ENCODE data around the gene ZFAND2B. TPM values are rescaled to one million over a fixed set of nuclear protein-coding genes. Genes with fewer than 3 reads are reported as not detected.

Gene ZFAND2B
- total RNA-seq, 1 experiment from 2014 or later: 40.5 TPM

- DNase-seq (ENCODE audit: low read depth): no peak
Measured at GRCh38 chr2:219220652-219221402, 14.2 kb downstream of the ZFAND2B start.

GRCh38 chr2:219221957-219222518 lies 15.5 kb downstream of the ZFAND2B start:
- no peak for DNase-seq (ENCODE audit: low read depth)

GRCh38 chr2:219223831-219224610 lies 17.4 kb downstream of the ZFAND2B start:
- no peak for DNase-seq (ENCODE audit: low read depth)

GRCh38 chr2:219225350-219225749 lies 18.8 kb downstream of the ZFAND2B start:
- no peak for DNase-seq (ENCODE audit: low read depth)

DNA sequence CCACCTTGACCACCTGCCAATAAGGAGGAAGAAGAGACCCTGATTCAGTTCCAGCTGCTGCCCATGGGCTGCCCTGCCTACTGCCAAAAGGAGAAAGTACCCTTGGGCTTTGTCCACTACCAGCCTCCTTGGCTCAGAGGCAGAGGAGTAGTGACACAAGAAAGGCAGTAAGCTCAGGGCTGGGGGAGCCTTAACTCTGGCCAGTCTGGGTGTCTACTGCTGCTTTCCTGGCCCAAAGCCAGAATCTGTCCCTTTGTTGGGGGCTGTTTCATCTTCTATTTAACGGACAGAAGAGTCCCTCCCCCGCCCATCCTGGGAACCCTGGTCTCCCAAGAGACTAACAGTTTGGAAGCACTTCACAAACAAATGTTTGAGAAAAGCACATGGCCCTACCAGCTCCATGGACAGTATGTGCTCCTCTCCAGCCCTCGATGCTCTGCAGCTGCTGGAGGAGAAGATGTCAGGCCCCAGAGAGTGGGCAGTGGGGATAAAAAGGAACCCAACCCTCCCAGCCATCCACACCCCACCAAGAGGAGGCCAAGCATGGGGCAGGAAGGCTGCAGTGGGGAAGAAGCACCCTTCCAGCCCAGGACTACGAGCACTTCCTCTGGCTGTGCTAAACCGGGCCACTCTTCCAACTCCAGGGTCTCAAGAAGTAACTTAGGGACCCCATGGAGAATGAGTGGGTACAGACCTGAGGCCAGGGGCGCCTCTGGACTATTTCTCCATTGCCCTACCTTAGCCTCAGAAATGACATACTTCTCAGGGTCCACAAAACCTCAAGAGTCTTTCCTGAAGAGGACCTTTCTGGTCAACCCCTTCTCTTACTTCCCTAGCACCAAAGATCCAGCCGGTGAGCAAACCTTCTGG lies 21.7 kb downstream of the ZFAND2B start:
- DNase-seq (ENCODE audit: low read depth): no peak

DNA sequence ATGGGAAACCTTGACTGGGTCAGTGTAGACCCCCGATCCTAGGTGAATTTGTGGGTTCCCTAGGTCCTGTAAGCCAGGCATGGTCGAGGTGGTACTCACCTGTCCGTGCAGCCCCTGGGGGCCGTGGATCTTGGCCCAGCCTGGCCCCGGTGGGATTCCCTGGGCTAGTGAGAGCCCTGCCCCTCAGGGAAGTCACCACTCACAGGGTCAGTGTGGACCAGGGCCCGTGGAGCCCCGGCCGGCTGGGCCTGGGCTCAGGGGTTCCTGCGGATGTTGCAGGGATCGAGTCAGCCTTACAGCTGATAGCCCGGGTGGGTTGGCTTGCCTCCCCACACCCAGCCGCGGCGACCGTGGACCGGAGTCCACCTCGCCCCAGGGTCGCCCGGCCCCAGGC lies 22.3 kb downstream of the ZFAND2B start:
- DNase-seq (ENCODE audit: low read depth): no peak

DNA sequence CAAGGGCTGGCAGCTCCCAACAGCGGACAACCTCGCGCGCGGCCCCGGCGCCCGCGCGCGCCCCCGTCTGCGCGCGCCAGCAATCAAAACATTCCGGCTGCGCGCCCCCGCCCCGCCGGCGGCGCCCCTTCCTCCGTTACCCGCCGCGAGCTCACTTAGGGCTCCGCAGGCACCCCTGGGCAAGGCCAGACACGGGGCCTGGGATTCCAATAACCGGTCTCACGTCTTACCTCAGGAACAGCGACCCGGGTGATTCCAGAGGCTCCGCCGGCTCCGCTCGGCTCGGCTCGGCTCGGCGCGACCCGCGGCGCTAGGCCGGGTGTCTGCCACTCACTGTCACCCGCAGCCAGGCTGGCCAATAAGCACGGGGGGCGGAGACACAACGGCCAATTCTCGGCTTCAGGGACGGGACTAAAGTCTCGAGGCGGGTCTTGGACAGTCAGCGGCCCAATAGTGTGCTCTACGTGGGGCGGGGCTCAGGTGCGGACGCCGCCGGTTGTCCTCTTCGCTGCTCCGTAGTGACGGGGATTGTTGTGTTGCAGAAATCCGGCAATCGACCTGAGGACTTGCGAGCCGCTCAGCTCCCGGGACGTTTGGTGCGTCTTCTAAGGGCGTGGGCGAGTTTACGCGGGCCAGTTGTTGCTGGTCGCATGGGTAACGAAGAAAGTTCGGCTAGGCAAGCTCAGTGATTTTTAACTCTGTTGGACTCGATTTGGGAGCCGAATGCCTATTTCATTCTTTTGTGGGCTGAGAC lies 22.9 kb downstream of the ZFAND2B start, which contains the start of the genes ANKZF1 and ATG9A:
Gene ANKZF1 (plus strand): TSS at position 502 of the 754 bp plus-strand sequence. CDS start 452 bp downstream, outside the sequence.
Gene ATG9A (minus strand): TSS at position 332 of the 754 bp plus-strand sequence. CDS start 1,612 bp downstream, outside the sequence.
- peak; percentile 99 for DNase-seq (ENCODE audit: low read depth)

GRCh38 chr2:219230059-219230540 lies 23.5 kb downstream of the ZFAND2B start:
- DNase-seq (ENCODE audit: low read depth): peak; percentile 81

DNA sequence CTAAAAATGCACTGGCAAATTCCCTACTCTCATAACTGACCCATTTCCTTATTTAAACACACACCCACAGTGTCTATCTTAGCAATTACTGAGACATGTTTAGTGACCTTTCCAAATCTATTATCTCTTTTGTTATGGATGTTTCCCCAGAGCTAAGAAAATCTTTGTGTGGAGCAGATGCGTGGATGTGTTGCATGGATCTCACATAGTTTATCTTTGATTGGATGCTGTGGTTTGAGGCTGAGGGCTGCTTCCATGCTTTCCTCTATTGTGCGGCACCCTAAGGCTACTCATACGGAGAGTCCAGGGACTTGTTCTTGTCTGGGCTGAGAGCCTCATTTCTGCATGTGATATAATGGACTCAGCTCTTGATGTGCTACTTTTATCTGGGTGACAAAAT lies 27.7 kb downstream of the ZFAND2B start:
- DNase-seq (ENCODE audit: low read depth): no peak

DNA sequence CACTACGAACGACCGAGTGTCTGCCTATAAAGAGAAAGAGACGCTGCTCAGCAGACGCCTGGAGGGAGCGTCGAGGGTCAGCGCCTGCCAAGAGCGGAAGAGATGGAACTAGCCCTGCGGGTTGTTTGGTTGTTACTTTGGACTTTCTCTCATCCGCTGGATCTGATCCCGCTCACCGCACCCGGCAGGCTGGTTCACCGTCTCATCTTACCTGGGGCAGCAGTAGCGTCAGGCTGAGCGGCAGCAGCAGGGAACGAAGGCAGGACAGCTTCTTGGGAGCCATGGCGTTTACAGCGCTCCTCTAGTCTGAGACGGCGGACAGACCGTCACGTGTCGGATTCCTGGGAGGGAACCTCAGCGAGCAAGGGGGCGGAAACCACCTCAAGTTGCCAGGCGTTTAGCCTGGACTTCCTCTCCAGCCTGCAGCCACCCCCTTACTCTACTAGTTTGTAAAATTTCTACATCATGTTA lies 36.7 kb downstream of the ZFAND2B start:
- no peak for DNase-seq (ENCODE audit: low read depth)

DNA sequence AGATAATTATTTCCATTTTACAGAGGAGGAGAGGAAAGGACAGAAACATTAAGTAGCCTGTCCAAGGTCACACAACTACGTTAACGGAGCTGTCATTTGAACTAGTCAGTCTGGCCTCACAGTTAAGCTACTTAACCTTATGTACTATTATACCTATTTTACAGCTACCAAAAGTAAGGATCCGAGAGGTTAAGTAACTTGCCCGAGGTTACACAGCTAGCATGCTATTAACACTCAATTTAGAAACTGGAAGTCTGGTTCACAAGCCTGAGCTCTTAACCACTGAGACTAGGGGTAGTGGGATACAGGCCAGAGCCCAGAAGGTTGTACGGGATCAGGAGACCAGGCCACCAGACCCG lies 38.2 kb downstream of the ZFAND2B start:
- DNase-seq (ENCODE audit: low read depth): no peak

DNA sequence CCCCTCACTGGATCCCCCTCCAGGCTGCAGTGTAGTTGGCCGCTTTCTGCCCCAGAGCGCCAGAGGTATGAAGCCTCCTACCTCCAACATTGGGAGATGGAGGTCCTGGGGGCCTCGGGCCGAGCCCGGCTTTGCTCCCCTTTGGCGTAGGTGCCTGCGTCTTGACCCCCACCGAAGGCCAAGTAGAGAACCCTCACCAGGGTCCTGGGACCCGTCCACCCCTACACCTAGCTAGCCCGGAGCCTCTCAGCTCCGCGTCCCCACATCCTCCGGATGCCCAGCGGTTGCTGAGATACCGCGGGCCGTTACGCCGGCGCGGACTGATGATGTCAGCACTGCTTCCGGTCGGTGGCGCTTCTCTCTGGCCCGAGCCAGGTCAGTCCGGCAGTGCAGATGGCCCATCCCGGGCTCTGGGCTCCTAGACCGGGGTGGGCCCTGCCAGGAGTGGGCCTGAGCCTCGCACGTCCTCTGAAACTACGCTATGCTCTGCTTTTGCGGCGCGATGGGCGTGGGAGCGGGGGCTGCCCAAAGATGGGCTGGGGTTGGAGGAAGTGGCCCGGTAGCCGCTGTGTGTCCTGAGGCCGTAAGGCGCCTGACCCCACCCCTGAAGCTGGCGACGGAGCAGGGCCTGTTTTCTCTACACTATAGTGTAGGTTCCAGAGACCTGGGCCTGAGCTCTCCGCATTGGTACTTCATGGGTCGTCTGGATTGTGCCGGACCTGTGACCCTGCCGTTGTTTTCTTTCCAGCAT lies 38.7 kb downstream of the ZFAND2B start, which contains the start of the genes GLB1L and STK16:
Gene GLB1L (minus strand): TSS at position 297 of the 751 bp plus-strand sequence. CDS start 1,871 bp downstream, outside the sequence.
Gene STK16 (plus strand): TSS at position 332 of the 751 bp plus-strand sequence. CDS start 521 bp downstream, outside the sequence.
- DNase-seq (ENCODE audit: low read depth): peak; percentile 90

- DNase-seq (ENCODE audit: low read depth): no peak
Measured at GRCh38 chr2:219245899-219246230, 39.3 kb downstream of the ZFAND2B start.

GRCh38 chr2:219246559-219246958 lies 40.0 kb downstream of the ZFAND2B start:
- DNase-seq (ENCODE audit: low read depth): no peak

- DNase-seq (ENCODE audit: low read depth): no peak
Measured at GRCh38 chr2:219247678-219248642, 41.4 kb downstream of the ZFAND2B start.

DNA sequence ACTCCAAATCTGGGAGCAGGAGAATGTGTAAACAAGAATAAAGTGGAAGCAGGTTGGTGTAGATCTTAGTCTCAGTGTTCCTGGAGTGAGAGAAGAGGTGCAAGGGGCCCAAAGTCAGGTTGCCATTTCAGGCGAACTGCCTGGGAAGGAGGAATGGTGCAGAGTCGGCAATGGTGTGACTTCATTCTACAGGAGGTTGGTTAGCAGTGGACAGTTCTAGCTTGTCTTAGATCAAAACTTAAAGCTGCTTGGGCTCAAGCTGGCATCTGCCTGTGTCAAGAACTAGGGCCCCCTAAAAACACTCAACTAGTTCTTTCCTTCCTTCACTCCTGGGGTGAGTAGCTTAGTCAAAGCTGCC lies 42.2 kb downstream of the ZFAND2B start:
- DNase-seq (ENCODE audit: low read depth): no peak

DNA sequence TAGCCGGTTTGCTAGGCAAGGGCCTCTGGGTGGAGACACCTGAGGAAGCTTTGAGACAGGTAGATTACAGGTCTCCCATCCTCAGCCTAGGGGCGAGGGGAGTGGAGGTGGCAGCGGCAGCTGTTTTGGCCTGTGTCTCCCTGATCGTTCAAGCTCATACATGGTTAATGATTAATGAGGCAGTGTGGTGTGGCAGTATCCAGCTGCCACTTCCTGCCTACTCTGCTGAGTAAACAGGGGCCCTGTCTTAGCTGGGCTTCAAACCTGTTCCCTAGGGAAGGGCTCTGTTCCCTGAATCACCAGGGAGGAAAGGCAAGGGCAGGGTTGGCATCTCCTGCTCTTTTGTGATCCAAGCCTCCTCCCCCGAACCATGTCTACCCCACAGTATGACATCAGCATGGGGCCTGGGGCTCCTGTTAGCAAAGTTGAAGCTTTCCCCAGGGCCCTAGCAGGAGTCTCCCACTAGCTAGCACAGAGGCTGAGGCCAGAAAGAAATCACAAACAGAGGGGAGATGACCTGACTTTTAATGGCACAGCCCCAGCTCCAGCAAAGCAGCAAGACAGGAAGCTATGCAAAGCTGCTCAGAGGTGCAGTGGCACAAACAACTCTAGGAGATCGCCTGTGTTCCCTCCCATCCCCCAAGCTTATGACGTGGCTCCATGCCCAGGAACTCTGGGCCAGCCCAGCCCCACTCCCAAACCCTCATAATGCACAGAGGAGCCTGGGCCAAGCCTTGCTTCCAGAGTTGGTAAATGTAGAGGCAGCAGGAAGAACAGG lies 42.8 kb downstream of the ZFAND2B start:
- DNase-seq (ENCODE audit: low read depth): peak; percentile 92
